ENCODE data around the gene XPNPEP2.

DNA sequence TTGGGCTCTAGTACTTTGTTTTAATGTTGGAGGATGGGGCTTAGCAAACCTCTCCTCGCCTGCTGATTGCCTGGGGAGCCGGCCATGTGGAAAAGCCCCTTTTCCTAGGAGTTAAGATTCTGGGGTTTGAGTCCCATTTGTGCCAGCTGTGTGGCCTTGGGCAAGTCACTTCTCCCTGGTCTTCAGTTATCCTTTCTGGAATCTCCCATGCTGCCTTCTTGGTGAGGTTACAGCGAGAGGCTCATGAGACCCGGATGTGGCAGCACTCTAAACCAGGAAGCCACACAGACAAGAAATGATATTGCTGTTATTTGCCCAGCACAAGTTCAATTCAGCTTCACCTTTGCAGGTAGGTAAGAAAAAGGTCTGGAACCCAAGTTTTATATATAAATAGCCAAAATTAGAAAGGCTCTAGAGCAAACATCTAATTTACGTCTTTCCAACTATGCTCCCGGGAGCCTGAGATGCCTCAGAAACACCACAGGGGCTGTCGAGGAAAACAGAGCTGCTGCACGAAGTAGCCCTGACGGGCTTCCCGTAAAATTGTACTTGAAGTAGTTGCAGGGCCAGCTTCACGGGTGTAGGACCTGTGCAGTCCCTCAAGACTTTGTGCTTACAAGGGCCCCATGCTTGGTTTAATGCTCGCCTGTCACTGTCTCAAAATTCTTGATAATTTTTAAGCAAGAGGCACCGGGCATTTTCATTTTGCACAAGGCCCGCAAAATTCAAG, 32.7 kb downstream of the XPNPEP2 start:
- TF ChIP-seq RELA (CRISPR knock-in tag; IDR thresholded peaks at IDR 0.05; ENCODE audit: borderline replicate concordance) (no peak), GRHL2 (CRISPR knock-in tag; IDR thresholded peaks at IDR 0.05; ENCODE audit: insufficient replicate concordance, severe bottlenecking) (no peak), ATF1 (CRISPR knock-in tag; IDR thresholded peaks at IDR 0.05) (no peak), ZBTB21 (CRISPR knock-in tag; IDR thresholded peaks at IDR 0.05; ENCODE audit: borderline replicate concordance) (no peak), FOXK1 (CRISPR knock-in tag; IDR thresholded peaks at IDR 0.05) (no peak), JAZF1 (CRISPR knock-in tag; IDR thresholded peaks at IDR 0.05) (no peak), TP53 (CRISPR knock-in tag; IDR thresholded peaks at IDR 0.05) (no peak)
- TF ChIP-seq, protein P1, sequence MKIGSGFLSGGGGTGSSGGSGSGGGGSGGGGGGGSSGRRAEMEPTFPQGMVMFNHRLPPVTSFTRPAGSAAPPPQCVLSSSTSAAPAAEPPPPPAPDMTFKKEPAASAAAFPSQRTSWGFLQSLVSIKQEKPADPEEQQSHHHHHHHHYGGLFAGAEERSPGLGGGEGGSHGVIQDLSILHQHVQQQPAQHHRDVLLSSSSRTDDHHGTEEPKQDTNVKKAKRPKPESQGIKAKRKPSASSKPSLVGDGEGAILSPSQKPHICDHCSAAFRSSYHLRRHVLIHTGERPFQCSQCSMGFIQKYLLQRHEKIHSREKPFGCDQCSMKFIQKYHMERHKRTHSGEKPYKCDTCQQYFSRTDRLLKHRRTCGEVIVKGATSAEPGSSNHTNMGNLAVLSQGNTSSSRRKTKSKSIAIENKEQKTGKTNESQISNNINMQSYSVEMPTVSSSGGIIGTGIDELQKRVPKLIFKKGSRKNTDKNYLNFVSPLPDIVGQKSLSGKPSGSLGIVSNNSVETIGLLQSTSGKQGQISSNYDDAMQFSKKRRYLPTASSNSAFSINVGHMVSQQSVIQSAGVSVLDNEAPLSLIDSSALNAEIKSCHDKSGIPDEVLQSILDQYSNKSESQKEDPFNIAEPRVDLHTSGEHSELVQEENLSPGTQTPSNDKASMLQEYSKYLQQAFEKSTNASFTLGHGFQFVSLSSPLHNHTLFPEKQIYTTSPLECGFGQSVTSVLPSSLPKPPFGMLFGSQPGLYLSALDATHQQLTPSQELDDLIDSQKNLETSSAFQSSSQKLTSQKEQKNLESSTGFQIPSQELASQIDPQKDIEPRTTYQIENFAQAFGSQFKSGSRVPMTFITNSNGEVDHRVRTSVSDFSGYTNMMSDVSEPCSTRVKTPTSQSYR (CRISPR knock-in tag; IDR thresholded peaks at IDR 0.05) = no peak
- TF ChIP-seq, protein P2, sequence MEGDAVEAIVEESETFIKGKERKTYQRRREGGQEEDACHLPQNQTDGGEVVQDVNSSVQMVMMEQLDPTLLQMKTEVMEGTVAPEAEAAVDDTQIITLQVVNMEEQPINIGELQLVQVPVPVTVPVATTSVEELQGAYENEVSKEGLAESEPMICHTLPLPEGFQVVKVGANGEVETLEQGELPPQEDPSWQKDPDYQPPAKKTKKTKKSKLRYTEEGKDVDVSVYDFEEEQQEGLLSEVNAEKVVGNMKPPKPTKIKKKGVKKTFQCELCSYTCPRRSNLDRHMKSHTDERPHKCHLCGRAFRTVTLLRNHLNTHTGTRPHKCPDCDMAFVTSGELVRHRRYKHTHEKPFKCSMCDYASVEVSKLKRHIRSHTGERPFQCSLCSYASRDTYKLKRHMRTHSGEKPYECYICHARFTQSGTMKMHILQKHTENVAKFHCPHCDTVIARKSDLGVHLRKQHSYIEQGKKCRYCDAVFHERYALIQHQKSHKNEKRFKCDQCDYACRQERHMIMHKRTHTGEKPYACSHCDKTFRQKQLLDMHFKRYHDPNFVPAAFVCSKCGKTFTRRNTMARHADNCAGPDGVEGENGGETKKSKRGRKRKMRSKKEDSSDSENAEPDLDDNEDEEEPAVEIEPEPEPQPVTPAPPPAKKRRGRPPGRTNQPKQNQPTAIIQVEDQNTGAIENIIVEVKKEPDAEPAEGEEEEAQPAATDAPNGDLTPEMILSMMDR (IDR thresholded peaks at IDR 0.05) = no peak
- TF ChIP-seq, protein P3, sequence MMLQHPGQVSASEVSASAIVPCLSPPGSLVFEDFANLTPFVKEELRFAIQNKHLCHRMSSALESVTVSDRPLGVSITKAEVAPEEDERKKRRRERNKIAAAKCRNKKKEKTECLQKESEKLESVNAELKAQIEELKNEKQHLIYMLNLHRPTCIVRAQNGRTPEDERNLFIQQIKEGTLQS (CRISPR knock-in tag; conservative IDR thresholded peaks at IDR 0.05) = no peak
